ENCODE measurements around the gene ZHX3. TPM values are rescaled to one million over a fixed set of nuclear protein-coding genes. Genes with fewer than 3 reads are reported as not detected.

ZHX3 gene
- total RNA-seq: 10 to 100 TPM in 2 of 5 experiments, 1 to 10 TPM in 3; 7.9 to 12.8 (median 9.8) TPM
- 1 to 10 TPM; 6.6 to 6.9 TPM for polyA plus RNA-seq
- 18.4 reads per million, percentile 48 among the genes with 10 or more reads in this experiment for total RNA-seq

- Histone ChIP-seq H3K4me1 (ENCODE audit: control insufficient read depth in 2 of 2, insufficient read depth in 2 of 2, low read length in 2 of 2) (no peaks in the 10 kb centered on the region), H3K36me3 (ENCODE audit: control insufficient read depth in 2 of 3, insufficient read depth in 3 of 3, low read length in 3 of 3) (no peaks in the 10 kb centered on the region), H3K4me3 (ENCODE audit: low read length) (peak within 1 kb of the TSS; percentile 47), H3K9me3 (ENCODE audit: control insufficient read depth in 2 of 3, low read length in 3 of 3) (no peaks in the 10 kb centered on the region), H3K27ac (ENCODE audit: low read depth, low read length) (peak within 1 kb of the TSS; percentile 75), H3K27me3 (ENCODE audit: control insufficient read depth in 2 of 2, insufficient read depth in 2 of 2, low read length in 2 of 2) (no peaks in the 10 kb centered on the region)
- POLR2A ChIA-PET: interaction anchor here (1.3 kb wide), 1 partner anchor 10 kb away, joined by 4 read pairs; no protein-coding TSS in a partner anchor
- DNase-seq (peak; percentile 90 to 97 (median 95)), ATAC-seq (peak; percentile 99)
- peaks cover 11 to 34% (median 28%) of the 10 kb centered on the region in 7 donors for H3K4me1 Mint-ChIP-seq
- H3K4me3 Mint-ChIP-seq: peak within 1 kb of the TSS; percentile 74 to 92 (median 84)
- H3K9me3 Mint-ChIP-seq: no peaks in the 10 kb centered on the region
- H3K27ac Mint-ChIP-seq: peak within 1 kb of the TSS; percentile 48 to 87 (median 84)
- intact Hi-C loops (cut with micrococcal nuclease): loop anchor here (1.0 to 5.0 kb wide), 12 partner anchors 12 to 376 kb away; partner anchors contain the start of genes CHD6 (in 2 of the 2), LPIN3 (in 2 of the 2), PLCG1 (in 2 of the 2) and TOP1 (in 2 of the 2)
- no peaks in the 10 kb centered on the region for H3K36me3 Mint-ChIP-seq
- CTCF ChIA-PET: no interaction called here
- peaks cover 0 to 7% (median 0%) of the 10 kb centered on the region in 5 donors for H3K27me3 Mint-ChIP-seq
Observed at GRCh38 chr20:41317546-41318270, at the start of gene ZHX3. TSS of gene ZHX3 (minus strand) at chr20:41317731. CDS start at chr20:41204916, 112,815 bp downstream.

- Mint-ChIP-seq H3K36me3 (peaks cover 0 to 7% (median 6%) of the 10 kb centered on the region in 5 donors), H3K27ac (no peak overlapping the region), H3K27me3 (peaks cover 27 to 41% (median 40%) of the 10 kb centered on the region in 5 donors), H3K4me1 (peaks cover 3 to 11% (median 9%) of the 10 kb centered on the region in 7 donors), H3K9me3 (peaks cover 3 to 16% (median 9%) of the 10 kb centered on the region in 11 donors), H3K4me3 (peak overlapping the region; percentile 35 to 85 (median 62))
- Histone ChIP-seq H3K4me3 (ENCODE audit: low read length) (no peak overlapping the region), H3K36me3 (ENCODE audit: control insufficient read depth in 2 of 3, insufficient read depth in 3 of 3, low read length in 3 of 3) (no peaks in the 10 kb centered on the region), H3K27me3 (ENCODE audit: control insufficient read depth in 2 of 2, insufficient read depth in 2 of 2, low read length in 2 of 2) (no peaks in the 10 kb centered on the region), H3K4me1 (ENCODE audit: control insufficient read depth in 2 of 2, insufficient read depth in 2 of 2, low read length in 2 of 2) (no peaks in the 10 kb centered on the region), H3K9me3 (ENCODE audit: control insufficient read depth in 2 of 3, low read length in 3 of 3) (peaks cover 0 to 6% (median 0%) of the 10 kb centered on the region in 3 experiments), H3K27ac (ENCODE audit: low read depth, low read length) (no peak overlapping the region)
- ChIA-PET POLR2A (no interaction called here), CTCF (no interaction called here)
- intact Hi-C loops (cut with micrococcal nuclease): no loop called here
- DNase-seq: no peak
- ATAC-seq: no peak
Observed at GRCh38 chr20:41367393-41367695, 49.8 kb upstream of the ZHX3 start.

- Mint-ChIP-seq H3K36me3 (peaks cover 0 to 7% (median 5%) of the 10 kb centered on the region in 5 donors), H3K27ac (no peak within 1 kb of the TSS), H3K4me3 (peak within 1 kb of the TSS; percentile 35 to 85 (median 62)), H3K27me3 (peaks cover 27 to 41% (median 40%) of the 10 kb centered on the region in 5 donors), H3K4me1 (peaks cover 3 to 11% (median 9%) of the 10 kb centered on the region in 7 donors), H3K9me3 (peaks cover 3 to 11% (median 9%) of the 10 kb centered on the region in 11 donors)
- DNase-seq (no peak), ATAC-seq (no peak)
- Histone ChIP-seq H3K4me3 (ENCODE audit: low read length) (no peak within 1 kb of the TSS), H3K27ac (ENCODE audit: low read depth, low read length) (no peak within 1 kb of the TSS), H3K4me1 (ENCODE audit: control insufficient read depth in 2 of 2, insufficient read depth in 2 of 2, low read length in 2 of 2) (no peaks in the 10 kb centered on the region), H3K9me3 (ENCODE audit: control insufficient read depth in 2 of 3, low read length in 3 of 3) (peaks cover 0 to 6% (median 0%) of the 10 kb centered on the region in 3 experiments), H3K36me3 (ENCODE audit: control insufficient read depth in 2 of 3, insufficient read depth in 3 of 3, low read length in 3 of 3) (no peaks in the 10 kb centered on the region), H3K27me3 (ENCODE audit: control insufficient read depth in 2 of 2, insufficient read depth in 2 of 2, low read length in 2 of 2) (no peaks in the 10 kb centered on the region)
- intact Hi-C loops (cut with micrococcal nuclease): no loop called here
- ChIA-PET POLR2A (no interaction called here), CTCF (no interaction called here)
Observed at GRCh38 chr20:41366546-41367392, 49.2 kb upstream of the ZHX3 start, which contains the start of gene EMILIN3. TSS of gene EMILIN3 (minus strand) at chr20:41366818. CDS start at chr20:41366634, 184 bp downstream.

GRCh38 chr20:41365777-41366545 lies 48.4 kb upstream of the ZHX3 start:
- H3K4me3 ChIP-seq (ENCODE audit: low read length): no peak overlapping the region
- no peak overlapping the region for H3K27ac ChIP-seq (ENCODE audit: low read depth, low read length)
- peaks cover 0 to under 1% (median 0%) of the 10 kb centered on the region in 5 donors for H3K36me3 Mint-ChIP-seq
- peaks cover 22 to 41% (median 36%) of the 10 kb centered on the region in 5 donors for H3K27me3 Mint-ChIP-seq
- H3K9me3 ChIP-seq (ENCODE audit: control insufficient read depth in 2 of 3, low read length in 3 of 3): peaks cover 0 to under 1% (median 0%) of the 10 kb centered on the region in 3 experiments
- peak; percentile 44 for ATAC-seq
- H3K4me1 ChIP-seq (ENCODE audit: control insufficient read depth in 2 of 2, insufficient read depth in 2 of 2, low read length in 2 of 2): no peaks in the 10 kb centered on the region
- H3K9me3 Mint-ChIP-seq: peaks cover 0 to 5% (median 2%) of the 10 kb centered on the region in 11 donors
- peak overlapping the region in 5 of 10 donors; percentile 21 to 63 (median 37) for H3K4me3 Mint-ChIP-seq
- no peak overlapping the region for H3K27ac Mint-ChIP-seq
- DNase-seq: no peak
- CTCF ChIA-PET: no interaction called here
- intact Hi-C loops (cut with micrococcal nuclease): no loop called here
- H3K27me3 ChIP-seq (ENCODE audit: control insufficient read depth in 2 of 2, insufficient read depth in 2 of 2, low read length in 2 of 2): no peaks in the 10 kb centered on the region
- peaks cover 3 to 11% (median 9%) of the 10 kb centered on the region in 7 donors for H3K4me1 Mint-ChIP-seq
- POLR2A ChIA-PET: no interaction called here
- no peaks in the 10 kb centered on the region for H3K36me3 ChIP-seq (ENCODE audit: control insufficient read depth in 2 of 3, insufficient read depth in 3 of 3, low read length in 3 of 3)

- Histone ChIP-seq H3K9me3 (ENCODE audit: control insufficient read depth in 2 of 3, low read length in 3 of 3) (no peaks in the 10 kb centered on the region), H3K27ac (ENCODE audit: low read depth, low read length) (no peak overlapping the region), H3K4me3 (ENCODE audit: low read length) (no peak overlapping the region), H3K4me1 (ENCODE audit: control insufficient read depth in 2 of 2, insufficient read depth in 2 of 2, low read length in 2 of 2) (no peaks in the 10 kb centered on the region), H3K27me3 (ENCODE audit: control insufficient read depth in 2 of 2, insufficient read depth in 2 of 2, low read length in 2 of 2) (no peaks in the 10 kb centered on the region), H3K36me3 (ENCODE audit: control insufficient read depth in 2 of 3, insufficient read depth in 3 of 3, low read length in 3 of 3) (no peaks in the 10 kb centered on the region)
- ChIA-PET CTCF (no interaction called here), POLR2A (no interaction called here)
- no peak for DNase-seq
- Mint-ChIP-seq H3K27ac (no peak overlapping the region), H3K4me3 (peak overlapping the region in 5 of 10 donors; percentile 21 to 63 (median 37)), H3K9me3 (peaks cover 0 to 4% (median 0%) of the 10 kb centered on the region in 11 donors), H3K27me3 (peaks cover 21 to 41% (median 36%) of the 10 kb centered on the region in 5 donors), H3K4me1 (peaks cover 3 to 11% (median 9%) of the 10 kb centered on the region in 7 donors), H3K36me3 (no peaks in the 10 kb centered on the region)
- ATAC-seq: no peak
- intact Hi-C loops (cut with micrococcal nuclease): no loop called here
Observed at GRCh38 chr20:41364967-41365765, 47.6 kb upstream of the ZHX3 start.
